GM18867 (cell line): ENCODE data around the gene NACC2.

ENCODE experiments used
- ATAC-seq: cut with Tn5 transposase; IDR thresholded peaks from one replicate; pipeline ENCODE4 v1.9.1; 2021; ENCODE audit warnings: mild to moderate bottlenecking, moderate library complexity; ENCODE audit not compliant: unreplicated experiment

The NACC2 gene

DNA sequence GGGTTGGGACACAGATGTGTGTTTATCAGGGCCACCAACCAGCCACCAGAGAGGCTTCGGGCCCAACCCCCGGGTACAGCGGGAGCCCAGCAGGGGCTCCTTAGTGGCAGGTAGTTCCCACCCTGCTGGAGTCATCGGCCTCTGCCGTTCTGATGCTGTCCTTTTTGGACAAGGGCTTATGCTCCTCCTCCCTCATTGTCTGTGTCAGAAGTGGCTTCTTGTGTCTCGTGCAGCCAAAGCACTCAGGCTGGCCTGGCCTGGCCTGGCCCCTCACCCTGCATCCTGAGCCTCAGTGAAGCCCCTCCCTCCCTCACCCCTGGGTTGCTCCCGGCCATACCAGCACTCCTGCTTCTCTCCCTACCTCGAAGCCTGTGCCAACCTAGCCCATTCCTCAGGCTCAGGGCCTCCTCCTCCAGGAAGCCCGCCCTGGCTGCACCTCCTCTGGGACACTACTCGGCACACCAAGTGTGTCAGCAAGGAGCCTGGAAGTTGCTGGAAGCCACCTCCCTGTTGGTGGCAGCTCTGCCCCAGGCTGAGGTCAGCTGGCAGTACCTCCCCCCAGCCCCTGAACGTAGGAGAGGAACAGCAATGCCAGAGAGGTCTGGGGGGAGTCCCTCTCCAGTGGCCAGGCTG is 129.8 kb downstream of the NACC2 start:
- ATAC-seq: no peak

DNA sequence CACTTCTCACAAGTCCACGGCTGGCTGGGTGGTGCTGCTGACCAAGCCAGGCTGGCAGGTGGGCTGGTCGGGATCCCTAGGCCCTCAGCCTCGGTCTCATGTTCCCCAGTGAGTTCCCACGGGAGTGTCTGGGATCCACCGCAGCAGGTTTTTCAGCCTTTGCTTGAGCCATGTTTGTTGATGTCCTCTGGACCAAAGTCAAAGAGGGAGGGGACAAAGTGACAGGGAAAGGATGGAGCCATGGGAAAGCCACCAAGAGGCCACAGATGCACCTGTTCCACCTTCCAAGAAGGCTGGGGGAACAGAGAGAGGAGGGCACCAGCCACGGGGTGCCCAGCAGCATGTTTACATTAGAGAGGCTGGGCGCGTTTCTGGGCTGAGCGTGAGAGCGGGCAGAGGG is 131.2 kb downstream of the NACC2 start:
- no peak for ATAC-seq

DNA sequence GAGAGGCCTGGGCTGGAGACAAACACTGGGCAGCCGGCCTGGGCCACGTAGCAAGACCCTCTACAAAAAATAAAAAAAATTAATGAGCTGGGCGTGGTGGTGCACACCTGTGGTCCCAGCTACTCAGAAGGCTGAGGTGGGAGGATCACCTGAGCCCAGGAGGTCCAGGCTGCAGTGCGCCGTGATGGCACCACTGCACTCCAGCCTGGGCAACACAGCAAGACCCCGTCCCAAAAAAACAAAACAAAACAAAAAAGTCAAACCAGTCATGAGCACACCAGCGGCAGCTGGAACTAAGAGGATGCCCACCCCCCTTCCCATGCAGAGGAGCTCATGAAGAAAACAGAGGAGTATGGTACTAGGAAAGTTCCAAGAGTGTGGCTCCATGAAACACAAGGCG is 131.8 kb downstream of the NACC2 start:
- no peak for ATAC-seq

- no peak for ATAC-seq
Observed at GRCh38 chr9:135962696-135963307, 132.3 kb downstream of the NACC2 start.

- ATAC-seq: no peak
Observed at GRCh38 chr9:135961811-135962695, 133.0 kb downstream of the NACC2 start.

GRCh38 chr9:135961277-135961715 is 133.8 kb downstream of the NACC2 start, which contains the start of gene UBAC1:
Gene UBAC1, minus strand, starts transcription at chr9:135961373. Its CDS starts 211 bp downstream, at chr9:135961162.
- peak; percentile 89 for ATAC-seq

DNA sequence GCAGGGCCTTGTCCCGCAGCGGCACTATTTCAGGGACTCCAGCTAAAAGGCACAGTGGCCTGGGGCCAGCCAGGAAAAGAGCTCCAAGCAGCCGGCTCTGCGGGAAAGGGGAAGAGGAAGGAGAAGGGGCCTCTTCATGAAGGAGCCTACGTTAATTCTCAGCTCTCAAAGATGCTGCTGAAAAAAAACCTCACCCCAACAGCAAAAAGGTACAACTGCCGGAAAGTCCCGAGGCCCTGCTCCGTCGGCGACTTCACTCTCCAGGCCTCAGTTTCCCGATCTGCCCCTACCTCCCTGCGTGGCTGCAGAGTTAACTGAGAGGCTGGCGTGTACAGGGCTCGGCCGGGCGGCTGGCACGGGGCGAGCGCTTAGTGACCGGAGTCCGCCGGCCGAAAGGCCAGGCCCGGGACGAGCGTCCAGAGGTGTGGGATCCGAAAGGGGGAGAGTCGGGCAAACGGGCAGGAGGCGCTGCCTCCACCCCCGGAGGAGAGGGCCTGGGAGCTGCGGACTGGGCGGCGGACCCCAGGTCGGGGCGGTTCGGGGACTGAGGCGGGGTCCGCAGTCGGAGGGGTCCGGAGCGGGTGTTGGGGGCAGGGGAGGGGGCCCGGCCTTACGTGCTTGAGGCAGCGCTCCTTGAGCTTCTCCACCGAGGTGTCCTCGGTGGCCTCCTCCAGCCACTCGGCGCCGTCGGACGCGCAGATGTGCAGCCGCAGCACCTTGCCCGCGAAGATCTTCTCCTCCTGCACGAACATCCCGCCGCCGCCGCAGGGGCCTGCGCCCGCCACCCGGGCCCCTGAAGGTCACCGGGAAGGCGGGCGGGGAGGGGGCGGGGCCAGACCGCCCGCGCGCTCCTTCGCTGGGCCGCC is 134.4 kb downstream of the NACC2 start:
- ATAC-seq: peak; percentile 18

- no peak for ATAC-seq
Observed at GRCh38 chr9:135959814-135960213, 135.3 kb downstream of the NACC2 start.

DNA sequence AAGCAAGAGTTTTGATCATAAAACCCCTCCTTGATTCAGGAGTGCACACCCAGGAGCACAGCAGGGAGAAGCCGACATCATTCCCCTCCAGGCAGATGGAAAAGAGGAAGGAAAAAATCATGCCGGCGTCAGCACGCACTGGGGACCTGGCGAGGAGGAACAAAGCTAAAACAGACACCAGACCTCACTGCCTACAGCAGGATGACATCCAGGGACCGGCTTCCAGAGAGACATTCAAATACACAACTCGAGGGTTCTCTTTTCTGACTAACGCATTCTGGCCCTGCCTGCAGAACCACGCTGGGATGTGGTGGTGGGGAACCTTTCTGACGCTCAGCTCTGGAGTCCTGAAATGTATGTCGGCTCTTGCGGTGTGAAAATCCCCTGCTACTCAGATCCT is 136.6 kb downstream of the NACC2 start:
- no peak for ATAC-seq

DNA sequence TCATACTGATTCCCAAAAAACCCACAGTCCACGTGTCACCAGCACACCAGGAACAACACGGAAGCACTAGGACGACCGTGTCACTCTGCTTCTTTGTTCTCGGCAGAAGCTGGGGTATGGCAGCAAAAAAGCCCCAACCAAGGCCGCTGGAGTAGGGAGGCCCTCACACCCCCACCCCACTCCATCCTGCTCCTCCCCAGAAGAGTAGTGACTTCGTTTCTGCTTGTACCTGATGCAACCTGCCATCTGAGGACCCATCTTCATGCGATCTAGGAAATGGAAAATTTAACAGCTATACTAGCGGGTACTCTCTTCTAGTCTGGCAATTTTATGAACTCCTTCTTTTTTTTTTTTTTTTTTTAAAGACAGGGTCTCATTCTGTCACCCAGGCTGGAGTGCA is 137.7 kb downstream of the NACC2 start:
- ATAC-seq: no peak

DNA sequence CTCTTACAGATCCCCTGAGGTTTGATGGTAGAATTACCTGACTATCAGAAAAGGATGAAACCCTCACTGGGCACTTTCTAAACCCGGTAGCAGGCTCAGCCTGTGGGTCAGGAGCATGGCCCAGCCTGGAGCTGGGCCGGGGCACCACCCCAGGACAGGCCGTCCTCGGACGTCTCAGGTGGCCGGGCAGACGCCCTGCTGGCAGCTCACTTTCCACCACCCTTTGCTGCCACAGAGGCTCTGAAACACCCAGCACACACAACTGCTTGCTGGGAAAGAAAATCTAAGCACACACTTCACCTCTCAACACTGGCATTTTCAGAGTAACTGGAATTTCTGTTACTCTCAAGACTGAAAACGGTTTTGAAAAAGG is 138.3 kb downstream of the NACC2 start:
- no peak for ATAC-seq
